GM12891 (cell line): ENCODE measurements around the gene EEF1AKMT3.

Experiments used
- POLR2A ChIP-seq: IDR thresholded peaks from 2 replicates; pipeline ENCODE4 v1.6.1; 2011; ENCODE audit warnings: low read depth, low read length, control low read depth
- POLR2AphosphoS5 ChIP-seq: IDR thresholded peaks from 2 replicates; pipeline ENCODE4 v1.6.1; 2011; ENCODE audit warnings: low read depth, low read length, control low read depth
- TAF1 ChIP-seq: IDR thresholded peaks from 2 replicates; pipeline ENCODE4 v1.6.1; 2011; ENCODE audit warnings: low read depth, low read length, control low read depth

DNA sequence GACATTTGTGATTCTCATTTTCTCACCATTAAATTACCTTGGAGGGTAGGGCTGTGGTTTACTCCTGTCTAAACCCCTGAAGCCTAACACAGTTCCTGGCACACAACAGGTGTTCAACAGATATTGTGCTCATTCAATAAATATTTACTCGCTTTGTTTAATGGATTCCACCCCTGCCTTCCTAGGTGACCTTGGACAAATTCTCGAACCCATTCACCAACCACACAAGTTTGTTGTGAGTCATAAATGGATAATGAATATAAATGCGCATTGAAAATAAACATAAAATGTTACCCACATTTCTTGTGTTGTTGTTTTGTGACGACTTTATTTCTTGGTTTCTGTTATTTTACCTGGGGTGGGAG lies 9.8 kb downstream of the EEF1AKMT3 start:
- TF ChIP-seq POLR2A: no peak
- TF ChIP-seq TAF1: no peak
- no peak for TF ChIP-seq POLR2AphosphoS5
